Sciatic nerve (tissue), 2 donors: ENCODE data around the gene CEP41. TPM values are rescaled to one million over a fixed set of nuclear protein-coding genes. Genes with fewer than 3 reads are reported as not detected.

Experiments used
- ATAC-seq: fragments of 200-7000 bp; cut with Tn5 transposase; one replicate; pipeline ENCODE4 v1.9.1; 2020; ENCODE audit warnings: mild to moderate bottlenecking, moderate library complexity
- DNase-seq: peaks from one replicate; pipeline ENCODE4 v3.0.0-alpha.2; 2020; ENCODE audit warnings: low spot score
- intact Hi-C: fragments of 100-400 bp; cut with DNase I; formaldehyde crosslinking; loops from one replicate; pipeline ENCODE4 v1.14.2; 2022
- total RNA-seq: library from RNA; stranded (reverse); fragmentation: NEBNext Ultra II Directional; extraction: Animal tissue kit (Norgen Biotek cat#: 25700); gene quantifications from one replicate; pipeline ENCODE4 v1.2.1, GENCODE V29; 2021
- donor health status: DM: no; HTN: no; CAD: no.
- donor health status: DM: no; HTN: no; CAD: no.

The CEP41 gene
- total RNA-seq = 11.0 TPM

GRCh38 chr7:130440527-130441365 is at the start of gene CEP41:
Gene CEP41, minus strand, starts transcription at chr7:130441016. Its CDS starts 50 bp downstream, at chr7:130440966.
- peak; percentile 99 for ATAC-seq
- peak; percentile 99 for DNase-seq
- intact Hi-C loops = no loop called here

GRCh38 chr7:130490311-130490791 is 49.5 kb upstream of the CEP41 start:
- intact Hi-C loops = no loop called here
- ATAC-seq = no peak
- DNase-seq = no peak

GRCh38 chr7:130489140-130489983 is 48.5 kb upstream of the CEP41 start:
- ATAC-seq (no peak), DNase-seq (no peak)
- intact Hi-C loops = loop anchor here (10.0 kb wide), 1 partner anchor 215 kb away; no protein-coding TSS in a partner anchor

- ATAC-seq (no peak), DNase-seq (no peak)
- intact Hi-C loops = loop anchor here (10.0 kb wide), 1 partner anchor 214 kb away; no protein-coding TSS in a partner anchor
These were observed 47.8 kb upstream of the CEP41 start for GRCh38 chr7:130488392-130489139.

- no peak for DNase-seq
- intact Hi-C loops = loop anchor here (10.0 kb wide), 1 partner anchor 212 kb away; no protein-coding TSS in a partner anchor
- ATAC-seq = no peak
These were observed 46.2 kb upstream of the CEP41 start for GRCh38 chr7:130486954-130487436.

GRCh38 chr7:130486114-130486953 is 45.5 kb upstream of the CEP41 start:
- ATAC-seq (peak; percentile 63), DNase-seq (peak; percentile 73)
- intact Hi-C loops = loop anchor here (10.0 kb wide), 1 partner anchor 212 kb away; no protein-coding TSS in a partner anchor

GRCh38 chr7:130485734-130486113 is 44.9 kb upstream of the CEP41 start:
- no peak for DNase-seq
- intact Hi-C loops = loop anchor here (10.0 kb wide), 1 partner anchor 211 kb away; no protein-coding TSS in a partner anchor
- no peak for ATAC-seq

- DNase-seq (no peak), ATAC-seq (no peak)
- intact Hi-C loops = loop anchor here (10.0 kb wide), 1 partner anchor 208 kb away; no protein-coding TSS in a partner anchor
These were observed 42.2 kb upstream of the CEP41 start for GRCh38 chr7:130483031-130483430.

GRCh38 chr7:130481898-130482297 is 41.1 kb upstream of the CEP41 start:
- no peak for DNase-seq
- intact Hi-C loops = loop anchor here (10.0 kb wide), 1 partner anchor 207 kb away; no protein-coding TSS in a partner anchor
- ATAC-seq = peak; percentile 81

- DNase-seq (no peak), ATAC-seq (no peak)
- intact Hi-C loops = loop anchor here (10.0 kb wide), 1 partner anchor 205 kb away; no protein-coding TSS in a partner anchor
These were observed 39.0 kb upstream of the CEP41 start for GRCh38 chr7:130479716-130480400.

- ATAC-seq (no peak), DNase-seq (no peak)
- intact Hi-C loops = no loop called here
These were observed 38.2 kb upstream of the CEP41 start for GRCh38 chr7:130478991-130479390.

GRCh38 chr7:130476297-130477150 is 35.7 kb upstream of the CEP41 start:
- DNase-seq (no peak), ATAC-seq (no peak)
- intact Hi-C loops = no loop called here

GRCh38 chr7:130475776-130476175 is 35.0 kb upstream of the CEP41 start:
- no peak for DNase-seq
- no peak for ATAC-seq
- intact Hi-C loops = no loop called here

- intact Hi-C loops = no loop called here
- DNase-seq = no peak
- ATAC-seq = no peak
These were observed 33.1 kb upstream of the CEP41 start for GRCh38 chr7:130473876-130474275.

- DNase-seq (no peak), ATAC-seq (peak; percentile 36)
- intact Hi-C loops = no loop called here
These were observed 32.5 kb upstream of the CEP41 start for GRCh38 chr7:130473289-130473688.

GRCh38 chr7:130471974-130472373 is 31.2 kb upstream of the CEP41 start:
- intact Hi-C loops = no loop called here
- no peak for ATAC-seq
- DNase-seq = no peak
